H9 (cell line): Measurements from ENCODE around the gene ADCY5. TPM values are rescaled to one million over a fixed set of nuclear protein-coding genes. Genes with fewer than 3 reads are reported as not detected.
A peak's percentile ranks its signal among the peaks of the same experiment; 100 is the strongest.

ENCODE experiments used
- DNase-seq: peaks from one replicate; pipeline ENCODE4 v3.0.0-alpha.2; 2017
- H2AFZ ChIP-seq: one replicate; pipeline ENCODE4 v1.6.1; 2013; ENCODE audit warnings: mild to moderate bottlenecking, low read length, control low read depth, moderate library complexity
- H2AK5ac ChIP-seq: 2 replicates; pipeline ENCODE4 v1.6.1; 2013; ENCODE audit warnings: low read length, control low read depth, mixed read lengths; ENCODE audit not compliant: insufficient read length
- H2BK120ac ChIP-seq: one replicate; pipeline ENCODE4 v1.6.1; 2013; ENCODE audit warnings: low read depth, mild to moderate bottlenecking, low read length, control low read depth, inconsistent platforms; ENCODE audit not compliant: poor library complexity, severe bottlenecking
- H2BK12ac ChIP-seq: 2 replicates; pipeline ENCODE4 v1.6.1; 2013; ENCODE audit warnings: low read length, control low read depth, mixed read lengths, low read depth; ENCODE audit not compliant: insufficient read length
- H2BK15ac ChIP-seq: 2 replicates; pipeline ENCODE4 v1.6.1; 2013; ENCODE audit warnings: low read depth, low read length, control low read depth
- H2BK20ac ChIP-seq: one replicate; pipeline ENCODE4 v1.6.1; 2013; ENCODE audit warnings: low read depth, mild to moderate bottlenecking, low read length, control low read depth, inconsistent platforms; ENCODE audit not compliant: poor library complexity, severe bottlenecking
- H2BK5ac ChIP-seq: 2 replicates; pipeline ENCODE4 v1.6.1; 2013; ENCODE audit warnings: low read length, control low read depth, mixed read lengths; ENCODE audit not compliant: insufficient read length
- H3K14ac ChIP-seq: 2 replicates; pipeline ENCODE4 v1.6.1; 2013; ENCODE audit warnings: low read length, control low read depth; ENCODE audit not compliant: insufficient read depth
- H3K18ac ChIP-seq: 2 replicates; pipeline ENCODE4 v1.6.1; 2013; ENCODE audit warnings: low read depth, mild to moderate bottlenecking, mixed read lengths, low read length, control low read depth; ENCODE audit not compliant: insufficient read length
- H3K23ac ChIP-seq: 2 replicates; pipeline ENCODE4 v1.6.1; 2013; ENCODE audit warnings: low read length, control low read depth, mixed read lengths, low read depth; ENCODE audit not compliant: insufficient read length
- H3K23me2 ChIP-seq: 2 replicates; pipeline ENCODE4 v1.6.1; 2013; ENCODE audit warnings: low read depth, mild to moderate bottlenecking, mixed read lengths, low read length, control low read depth; ENCODE audit not compliant: insufficient read length, poor library complexity, severe bottlenecking
- H3K27ac ChIP-seq: 2 replicates; pipeline ENCODE4 v1.5.1; 2013; ENCODE audit warnings: low read length, control low read depth, mixed read lengths, low read depth; ENCODE audit not compliant: insufficient read length
- H3K27me3 ChIP-seq: 2 replicates; pipeline ENCODE4 v1.6.1; 2013; ENCODE audit warnings: low read length, control low read depth, inconsistent platforms; ENCODE audit not compliant: insufficient read depth
- H3K4ac ChIP-seq: 2 replicates; pipeline ENCODE4 v1.6.1; 2013; ENCODE audit warnings: low read depth, mild to moderate bottlenecking, control low read depth, inconsistent platforms, low read length, moderate library complexity
- H3K4me1 ChIP-seq: 2 replicates; pipeline ENCODE4 v1.6.1; 2013; ENCODE audit warnings: low read length, control low read depth, inconsistent platforms; ENCODE audit not compliant: insufficient read depth
- H3K4me2 ChIP-seq: 2 replicates; pipeline ENCODE4 v1.6.1; 2013; ENCODE audit warnings: low read length, control low read depth, mixed read lengths; ENCODE audit not compliant: insufficient read length, insufficient read depth
- H3K56ac ChIP-seq: 2 replicates; pipeline ENCODE4 v1.6.1; 2013; ENCODE audit warnings: low read depth, mild to moderate bottlenecking, mixed read lengths, low read length, control low read depth; ENCODE audit not compliant: insufficient read length
- H3K79me1 ChIP-seq: 2 replicates; pipeline ENCODE4 v1.6.1; 2013; ENCODE audit warnings: low read depth, mild to moderate bottlenecking, moderate library complexity, low read length, control low read depth, inconsistent platforms; ENCODE audit not compliant: insufficient read depth, poor library complexity, severe bottlenecking
- H3K79me2 ChIP-seq: 2 replicates; pipeline ENCODE4 v1.6.1; 2013; ENCODE audit warnings: low read length, control low read depth, inconsistent platforms; ENCODE audit not compliant: insufficient read depth
- H3K9ac ChIP-seq: 2 replicates; pipeline ENCODE4 v1.6.1; 2013; ENCODE audit warnings: low read length, control low read depth, mixed read lengths; ENCODE audit not compliant: insufficient read length; ENCODE audit errors: extremely low read depth
- H3K9me3 ChIP-seq: one replicate; pipeline ENCODE4 v1.6.1; 2013; ENCODE audit warnings: low read depth, low read length, inconsistent platforms; ENCODE audit not compliant: control insufficient read depth
- H3T11ph ChIP-seq: one replicate; pipeline ENCODE4 v1.6.1; 2013; ENCODE audit warnings: mild to moderate bottlenecking, low read length, control low read depth, inconsistent platforms
- H4K20me1 ChIP-seq: one replicate; pipeline ENCODE4 v1.6.1; 2013; ENCODE audit not compliant: control insufficient read depth, insufficient read length, insufficient read depth
- H4K5ac ChIP-seq: 2 replicates; pipeline ENCODE4 v1.6.1; 2013; ENCODE audit warnings: low read depth, mild to moderate bottlenecking, mixed read lengths, low read length, control low read depth; ENCODE audit not compliant: insufficient read length
- H4K8ac ChIP-seq: replicated peaks from 2 replicates; pipeline ENCODE4 v1.6.1; 2013; ENCODE audit warnings: low read length, control low read depth, mixed read lengths, low read depth; ENCODE audit not compliant: insufficient read length
- H4K91ac ChIP-seq: 2 replicates; pipeline ENCODE4 v1.6.1; 2013; ENCODE audit warnings: low read depth, mild to moderate bottlenecking, moderate library complexity, mixed read lengths, low read length, control low read depth; ENCODE audit not compliant: insufficient read length
- H3K27ac Mint-ChIP-seq, 3 experiments: 2 replicates in 2 of 3; 3 replicates in 1 of 3; pipeline ENCODE4 v1.8.0; 2020 to 2021; ENCODE audit warnings: mixed read lengths in 3 of 3, mild to moderate bottlenecking in 1 of 3, moderate library complexity in 1 of 3
- H3K27me3 Mint-ChIP-seq: 2 replicates; pipeline ENCODE4 v1.8.0; 2021; ENCODE audit warnings: low read depth, mild to moderate bottlenecking, moderate library complexity, mixed read lengths
- H3K36me3 Mint-ChIP-seq, 3 experiments: 2 replicates in 2 of 3; 3 replicates in 1 of 3; pipeline ENCODE4 v1.8.0; 2020 to 2021; ENCODE audit warnings: low read depth in 3 of 3, mixed read lengths in 3 of 3; ENCODE audit not compliant: insufficient read depth in 1 of 3
- H3K4me1 Mint-ChIP-seq, 2 experiments: 2 replicates each; pipeline ENCODE4 v1.8.0; 2020; ENCODE audit warnings: mixed read lengths in 2 of 2
- H3K4me3 Mint-ChIP-seq, 2 experiments: 2 replicates in 1 of 2; 3 replicates in 1 of 2; pipeline ENCODE4 v1.8.0; 2020 to 2021; ENCODE audit warnings: mild to moderate bottlenecking in 2 of 2, mixed read lengths in 2 of 2, moderate library complexity in 1 of 2
- H3K9me3 Mint-ChIP-seq, 2 experiments: 2 replicates in 1 of 2; 3 replicates in 1 of 2; pipeline ENCODE4 v1.8.0; 2020; ENCODE audit warnings: mild to moderate bottlenecking in 2 of 2, mixed read lengths in 2 of 2, moderate library complexity in 1 of 2
- whole genome bisulfite sequencing: extraction: QIAGEN DNeasy Blood & Tissue Kit; methylation state at CpG from one replicate; pipeline ENCODE4 v1.1.7; 2013; ENCODE audit warnings: missing lambda C conversion rate, low lambda C conversion rate, mixed read lengths; ENCODE audit not compliant: insufficient read length; ENCODE audit errors: extremely low coverage; 5-methylcytosine and 5-hydroxymethylcytosine counted together
- total RNA-seq: library from RNA; stranded (reverse); gene quantifications from 2 replicates; pipeline ENCODE4 v1.2.1, GENCODE V29; 2021
- TF ChIP-seq, protein P1 (sequence below): fragments of 200-600 bp; sonication (generic); conservative IDR thresholded peaks from 3 replicates; pipeline ENCODE4 v1.8.0; 2021; ENCODE audit warnings: antibody characterized with exemption, mild to moderate bottlenecking

The ADCY5 gene
- total RNA-seq, 1 experiment from 2014 or later: 5.0 TPM

DNA sequence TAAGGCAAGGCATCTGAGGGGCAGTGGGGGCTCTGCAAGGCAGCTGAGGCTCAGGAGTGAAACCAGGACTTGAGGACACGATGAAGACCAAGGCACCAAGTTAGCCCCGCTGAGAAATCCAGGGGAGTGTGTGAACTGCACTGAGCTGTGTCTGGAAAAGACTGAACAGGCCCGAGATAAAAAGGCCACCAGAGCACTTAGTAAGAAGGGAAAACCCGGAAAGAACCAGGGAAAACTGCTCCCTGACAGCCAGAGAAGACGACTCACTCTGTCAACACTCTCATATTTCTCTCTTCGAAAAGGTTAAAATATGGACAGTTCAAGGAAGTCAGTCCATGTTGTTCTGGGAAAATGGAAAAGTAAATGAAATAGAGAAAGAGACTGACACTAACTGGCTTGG lies 138.1 kb downstream of the ADCY5 start:
- no peak overlapping the region for H4K5ac ChIP-seq
- no peaks in the 10 kb centered on the region for H3K79me1 ChIP-seq
- H3K14ac ChIP-seq: no peak overlapping the region
- no peak overlapping the region for H2AK5ac ChIP-seq
- no peak overlapping the region; a peak in 1 of 5 replicates for H3K4me3 Mint-ChIP-seq
- H3K4ac ChIP-seq: no peak overlapping the region
- H2BK5ac ChIP-seq: no peak overlapping the region
- H3K9me3 ChIP-seq: no peaks in the 10 kb centered on the region
- H2BK15ac ChIP-seq: no peak overlapping the region
- peaks cover 2% of the 10 kb centered on the region; the same call in 1 of the 2 replicates for H3K79me2 ChIP-seq
- peaks cover 0 to 3% (median 2%) of the 10 kb centered on the region in 3 experiments; a peak in 3 of 7 replicates for H3K36me3 Mint-ChIP-seq
- H3K4me2 ChIP-seq: no peak overlapping the region
- no peak overlapping the region for H2BK20ac ChIP-seq
- peaks cover 54 to 62% of the 10 kb centered on the region in 2 experiments for H3K4me1 Mint-ChIP-seq
- no peaks in the 10 kb centered on the region for H3K27me3 Mint-ChIP-seq
- TF ChIP-seq, protein P1, sequence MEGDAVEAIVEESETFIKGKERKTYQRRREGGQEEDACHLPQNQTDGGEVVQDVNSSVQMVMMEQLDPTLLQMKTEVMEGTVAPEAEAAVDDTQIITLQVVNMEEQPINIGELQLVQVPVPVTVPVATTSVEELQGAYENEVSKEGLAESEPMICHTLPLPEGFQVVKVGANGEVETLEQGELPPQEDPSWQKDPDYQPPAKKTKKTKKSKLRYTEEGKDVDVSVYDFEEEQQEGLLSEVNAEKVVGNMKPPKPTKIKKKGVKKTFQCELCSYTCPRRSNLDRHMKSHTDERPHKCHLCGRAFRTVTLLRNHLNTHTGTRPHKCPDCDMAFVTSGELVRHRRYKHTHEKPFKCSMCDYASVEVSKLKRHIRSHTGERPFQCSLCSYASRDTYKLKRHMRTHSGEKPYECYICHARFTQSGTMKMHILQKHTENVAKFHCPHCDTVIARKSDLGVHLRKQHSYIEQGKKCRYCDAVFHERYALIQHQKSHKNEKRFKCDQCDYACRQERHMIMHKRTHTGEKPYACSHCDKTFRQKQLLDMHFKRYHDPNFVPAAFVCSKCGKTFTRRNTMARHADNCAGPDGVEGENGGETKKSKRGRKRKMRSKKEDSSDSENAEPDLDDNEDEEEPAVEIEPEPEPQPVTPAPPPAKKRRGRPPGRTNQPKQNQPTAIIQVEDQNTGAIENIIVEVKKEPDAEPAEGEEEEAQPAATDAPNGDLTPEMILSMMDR: no peak
- DNase-seq: no peak
- peaks cover 24% of the 10 kb centered on the region; the same call in 1 of the 2 replicates for H3K4me1 ChIP-seq
- no peaks in the 10 kb centered on the region for H4K20me1 ChIP-seq
- no peak overlapping the region for H3K23ac ChIP-seq
- H3K9me3 Mint-ChIP-seq: no peaks in the 10 kb centered on the region
- peak overlapping the region in 1 of 3 experiments; percentile 57; a peak in 3 of 7 replicates for H3K27ac Mint-ChIP-seq
- no peak overlapping the region for H4K8ac ChIP-seq
- no CpG with 5 or more reads among the region's 6 CpGs for WGBS
- no peak overlapping the region for H2BK12ac ChIP-seq
- H3K27ac ChIP-seq: no peak overlapping the region
- no peaks in the 10 kb centered on the region for H3K27me3 ChIP-seq
- no peak overlapping the region for H3K18ac ChIP-seq
- H2BK120ac ChIP-seq: no peak overlapping the region
- H3T11ph ChIP-seq: no peak overlapping the region
- no peak overlapping the region for H3K9ac ChIP-seq
- H3K23me2 ChIP-seq: peaks cover 8% of the 10 kb centered on the region
- no peak overlapping the region for H2AFZ ChIP-seq
- H3K56ac ChIP-seq: no peak overlapping the region
- H4K91ac ChIP-seq: no peak overlapping the region
